HAP-1 (cell line): ENCODE data around the gene PNP.

Source experiments
- DNase-seq, 2 experiments: peaks; one replicate each; pipeline ENCODE4 v3.0.0-alpha.2; 2016 to 2020; ENCODE audit warnings: low spot score in 2 of 2
- H3K27me3 ChIP-seq: fragments of 250-450 bp; sonication (Bioruptor Pico); 2 replicates; pipeline ENCODE4 v1.5.1; 2020; ENCODE audit warnings: low read depth, mild to moderate bottlenecking, moderate library complexity
- H3K36me3 ChIP-seq: fragments of 250-450 bp; sonication (Bioruptor Pico); replicated peaks from 2 replicates; pipeline ENCODE4 v1.5.1; 2020; ENCODE audit warnings: mild to moderate bottlenecking
- H3K4me1 ChIP-seq: fragments of 250-450 bp; sonication (Bioruptor Pico); 2 replicates; pipeline ENCODE4 v1.5.1; 2020; ENCODE audit warnings: mild to moderate bottlenecking
- H3K4me3 ChIP-seq: fragments of 250-450 bp; sonication (Bioruptor Pico); 2 replicates; pipeline ENCODE4 v1.5.1; 2020; ENCODE audit warnings: mild to moderate bottlenecking, moderate library complexity
- H3K9me3 ChIP-seq: fragments of 250-450 bp; sonication (Bioruptor Pico); 2 replicates; pipeline ENCODE4 v1.5.1; 2020; ENCODE audit warnings: mild to moderate bottlenecking, moderate library complexity
- in situ Hi-C: fragments of 300-500 bp; cut with MboI; formaldehyde crosslinking; loops from 3 replicates; pipeline ENCODE4 v1.14.3; 2020; ENCODE audit warnings: low sequenced_read_pairs, inconsistent platforms, mixed read lengths

PNP gene

DNA sequence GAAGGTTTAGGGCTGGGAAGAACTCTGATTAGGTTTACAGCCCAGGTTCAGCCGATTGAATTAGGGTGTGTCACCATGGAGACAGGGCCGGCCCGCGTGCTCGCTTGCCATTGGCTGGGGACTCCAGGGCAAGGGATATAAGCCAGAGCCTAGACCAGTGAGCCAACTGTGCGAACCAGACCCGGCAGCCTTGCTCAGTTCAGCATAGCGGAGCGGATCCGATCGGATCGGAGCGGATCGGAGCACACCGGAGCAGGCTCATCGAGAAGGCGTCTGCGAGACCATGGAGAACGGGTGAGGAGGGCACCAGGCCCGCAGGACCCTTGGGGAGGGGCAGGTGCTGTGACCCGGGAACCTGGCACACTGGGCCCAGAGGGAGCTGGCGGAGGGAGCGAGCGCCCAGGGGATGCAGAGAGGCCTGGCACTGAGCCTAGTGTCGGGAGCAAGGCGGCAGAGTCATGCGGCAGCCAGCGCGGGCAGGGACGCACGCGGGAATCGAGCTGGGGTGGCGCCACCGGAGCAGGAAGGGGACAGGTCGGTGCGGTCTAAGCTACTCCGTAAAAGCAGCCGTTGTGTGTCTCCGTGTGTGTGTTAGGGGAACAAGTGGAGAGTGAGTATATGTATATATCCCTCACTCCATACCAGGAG, at the start of gene PNP:
Gene PNP, plus strand, starts transcription at position 165 of the 648 bp plus-strand sequence. Its CDS starts 119 bp downstream, at position 284.
- no peaks in the 10 kb centered on the region; the same call in none of the 2 replicates for H3K4me1 ChIP-seq
- peak; percentile 93 to 94 for DNase-seq
- H3K27me3 ChIP-seq, result no peaks in the 10 kb centered on the region; the same call in 1 of the 2 replicates
- peak within 1 kb of the TSS; percentile 96 for H3K4me3 ChIP-seq
- H3K36me3 ChIP-seq, result peaks cover 29% of the 10 kb centered on the region
- H3K9me3 ChIP-seq, result no peaks in the 10 kb centered on the region
- in situ Hi-C loops, result no loop called here

DNA sequence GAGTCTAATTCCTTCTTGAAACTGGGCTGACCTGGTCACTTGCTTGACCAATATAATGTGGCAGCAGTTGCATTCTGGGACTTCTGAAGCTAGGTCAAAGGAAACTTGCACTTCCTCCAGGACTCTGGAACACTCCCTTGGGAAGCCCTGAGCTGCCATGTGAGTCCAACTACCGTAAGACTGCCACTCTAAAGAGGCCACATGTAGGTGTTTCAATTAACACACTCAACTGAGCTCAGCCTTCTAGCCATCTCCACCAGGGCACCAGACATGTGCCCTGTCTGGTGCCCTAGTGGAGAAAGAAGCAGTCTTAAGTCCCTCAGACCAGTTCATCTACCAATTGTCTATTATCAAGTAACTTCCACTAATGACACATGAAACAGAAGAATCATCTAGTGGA, 49.8 kb upstream of the PNP start:
- peaks cover 22% of the 10 kb centered on the region for H3K4me1 ChIP-seq
- in situ Hi-C loops, result loop anchor here (5.0 kb wide), 1 partner anchor 33 kb away; the partner anchor contains the start of gene OSGEP
- H3K4me3 ChIP-seq, result no peak overlapping the region
- no peaks in the 10 kb centered on the region for H3K9me3 ChIP-seq
- DNase-seq, result no peak
- no peaks in the 10 kb centered on the region for H3K36me3 ChIP-seq
- H3K27me3 ChIP-seq, result no peaks in the 10 kb centered on the region

GRCh38 chr14:20421267-20421666, 47.9 kb upstream of the PNP start:
- in situ Hi-C loops, result no loop called here
- no peak overlapping the region for H3K4me3 ChIP-seq
- no peaks in the 10 kb centered on the region for H3K36me3 ChIP-seq
- peaks cover 19% of the 10 kb centered on the region for H3K4me1 ChIP-seq
- no peaks in the 10 kb centered on the region for H3K27me3 ChIP-seq
- DNase-seq, result peak in 1 of 2 experiments; percentile 31
- H3K9me3 ChIP-seq, result no peaks in the 10 kb centered on the region

- Histone ChIP-seq H3K36me3 (no peaks in the 10 kb centered on the region), H3K4me3 (no peak overlapping the region), H3K4me1 (peaks cover 19% of the 10 kb centered on the region), H3K27me3 (no peaks in the 10 kb centered on the region), H3K9me3 (no peaks in the 10 kb centered on the region)
- in situ Hi-C loops, result no loop called here
- DNase-seq, result no peak
Measured at GRCh38 chr14:20422886-20423285, 46.3 kb upstream of the PNP start.

GRCh38 chr14:20424851-20425250, 44.4 kb upstream of the PNP start:
- no peak overlapping the region for H3K4me3 ChIP-seq
- no peaks in the 10 kb centered on the region for H3K9me3 ChIP-seq
- no peaks in the 10 kb centered on the region for H3K27me3 ChIP-seq
- no peaks in the 10 kb centered on the region for H3K36me3 ChIP-seq
- in situ Hi-C loops, result no loop called here
- peaks cover 19% of the 10 kb centered on the region for H3K4me1 ChIP-seq
- DNase-seq, result no peak

DNA sequence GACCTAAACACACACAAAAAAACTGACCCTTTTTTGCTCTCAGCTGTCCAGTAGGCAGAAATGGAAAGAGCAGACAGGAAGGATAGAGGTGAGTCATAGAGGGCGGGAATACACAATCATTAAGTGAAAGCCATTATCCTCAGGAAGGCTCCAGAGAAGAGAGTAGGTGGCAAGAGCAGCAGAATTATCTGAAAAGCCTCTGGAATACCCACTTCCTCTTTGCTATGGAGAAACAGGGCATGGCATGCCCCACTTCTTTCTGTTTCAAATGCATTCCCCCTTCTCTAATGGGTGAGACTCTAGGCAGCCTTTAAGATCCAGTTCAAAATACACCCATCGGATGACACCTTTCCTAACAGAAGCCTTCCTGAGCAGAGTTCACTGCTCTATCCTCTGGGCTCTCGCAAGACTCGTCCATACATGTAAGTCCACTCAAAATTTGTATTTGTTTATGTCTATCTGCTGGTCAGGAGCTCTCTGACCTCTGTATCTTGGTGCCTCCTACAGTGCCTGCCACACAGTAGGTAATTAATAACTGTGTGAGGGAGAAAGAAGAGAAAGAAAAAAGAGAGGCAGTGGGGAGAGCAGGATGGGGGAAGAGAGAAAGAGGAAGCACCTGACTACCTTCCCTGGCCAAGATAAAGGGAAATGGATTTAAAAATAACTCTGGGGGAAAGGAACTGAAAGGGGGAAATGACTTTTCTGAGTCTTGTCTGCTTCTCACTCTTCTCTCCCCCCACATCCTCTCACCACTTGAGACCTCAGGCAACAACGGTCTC, 41.8 kb upstream of the PNP start:
- H3K4me1 ChIP-seq, result peaks cover 6% of the 10 kb centered on the region
- no peaks in the 10 kb centered on the region for H3K36me3 ChIP-seq
- H3K27me3 ChIP-seq, result no peaks in the 10 kb centered on the region
- no peak overlapping the region for H3K4me3 ChIP-seq
- DNase-seq, result no peak
- H3K9me3 ChIP-seq, result no peaks in the 10 kb centered on the region
- in situ Hi-C loops, result no loop called here

- H3K36me3 ChIP-seq, result no peaks in the 10 kb centered on the region
- H3K9me3 ChIP-seq, result no peaks in the 10 kb centered on the region
- H3K4me1 ChIP-seq, result peaks cover 2% of the 10 kb centered on the region
- DNase-seq, result no peak
- no peaks in the 10 kb centered on the region for H3K27me3 ChIP-seq
- no peak overlapping the region for H3K4me3 ChIP-seq
- in situ Hi-C loops, result no loop called here
Measured at GRCh38 chr14:20428010-20428365, 41.2 kb upstream of the PNP start.

DNA sequence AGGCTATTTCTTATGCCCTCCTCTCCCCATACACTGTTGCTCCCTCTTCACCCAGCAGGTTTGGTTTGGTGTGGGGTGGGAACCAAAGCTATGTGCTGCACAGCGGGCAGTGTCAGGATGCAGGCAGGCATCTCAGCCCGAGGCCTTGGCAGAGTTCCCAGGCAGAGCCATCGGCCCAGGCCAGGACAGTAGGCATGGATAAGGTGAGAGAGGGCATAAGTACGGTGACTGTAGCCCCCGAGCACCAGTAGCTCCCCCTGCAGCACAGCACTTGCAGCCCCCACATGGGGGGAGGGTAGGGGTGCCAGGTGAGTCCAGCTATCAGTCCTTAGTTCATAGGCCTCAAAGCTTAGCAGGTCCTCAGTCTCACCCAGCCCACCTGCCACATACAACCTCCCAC, 40.4 kb upstream of the PNP start:
- in situ Hi-C loops, result no loop called here
- H3K4me1 ChIP-seq, result no peaks in the 10 kb centered on the region
- DNase-seq, result no peak

DNA sequence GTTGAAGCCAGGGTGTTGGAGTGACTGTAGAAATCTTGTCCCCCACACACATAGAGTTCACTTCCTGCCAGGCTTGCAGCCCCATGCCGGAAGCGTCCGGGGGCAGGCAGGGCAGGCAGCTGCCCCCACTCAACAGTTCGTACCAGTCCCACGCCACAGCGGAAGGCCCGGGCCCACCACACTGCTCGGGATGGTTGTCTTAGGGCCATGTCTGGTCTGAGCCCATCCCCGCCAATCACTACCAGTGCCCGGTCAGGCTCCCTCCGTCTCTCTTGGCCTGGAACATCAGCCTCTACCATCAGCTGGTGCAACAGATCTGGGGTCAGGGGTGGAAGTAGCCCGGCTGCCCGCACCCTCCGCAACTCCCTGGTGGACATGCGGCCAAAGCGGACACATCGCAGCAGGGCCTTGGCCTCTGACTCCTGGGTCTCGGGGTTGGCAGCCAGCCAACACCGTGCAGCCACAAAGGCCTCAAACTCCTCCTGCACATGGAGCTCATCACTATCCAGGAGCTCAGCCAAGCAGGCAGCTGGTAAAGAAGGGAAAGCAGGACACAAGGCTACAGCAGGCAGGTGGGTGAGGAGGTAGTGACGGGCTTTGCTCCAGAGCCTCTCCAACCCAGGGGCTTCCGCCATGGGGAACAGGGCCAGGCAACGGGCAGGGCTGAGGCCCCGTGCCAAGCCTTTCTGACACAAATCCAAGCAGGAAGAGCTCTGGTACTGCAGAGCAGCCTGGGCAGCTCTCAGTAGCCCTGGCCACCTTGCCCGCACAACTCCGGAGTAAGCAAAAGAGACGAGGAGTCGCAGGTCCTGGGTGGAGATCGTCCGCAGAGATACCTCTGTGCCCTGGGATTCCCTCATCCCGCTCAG, 39.2 kb upstream of the PNP start:
- in situ Hi-C loops, result no loop called here
- H3K27me3 ChIP-seq, result no peaks in the 10 kb centered on the region
- H3K36me3 ChIP-seq, result no peaks in the 10 kb centered on the region
- no peak for DNase-seq
- no peaks in the 10 kb centered on the region for H3K4me1 ChIP-seq
- no peaks in the 10 kb centered on the region for H3K9me3 ChIP-seq
- no peak overlapping the region for H3K4me3 ChIP-seq

More for the DNA sequence above, 40.4 kb upstream of the PNP start:
- no peaks in the 10 kb centered on the region for H3K27me3 ChIP-seq
- H3K9me3 ChIP-seq, result no peaks in the 10 kb centered on the region
- no peak overlapping the region for H3K4me3 ChIP-seq
- H3K36me3 ChIP-seq, result no peaks in the 10 kb centered on the region

GRCh38 chr14:20434701-20435581, 34.3 kb upstream of the PNP start:
- H3K4me3 ChIP-seq, result no peak overlapping the region
- no peak for DNase-seq
- no peaks in the 10 kb centered on the region for H3K4me1 ChIP-seq
- no peaks in the 10 kb centered on the region for H3K9me3 ChIP-seq
- no peaks in the 10 kb centered on the region for H3K27me3 ChIP-seq
- in situ Hi-C loops, result no loop called here
- no peaks in the 10 kb centered on the region for H3K36me3 ChIP-seq

GRCh38 chr14:20435582-20436362, 33.4 kb upstream of the PNP start, which contains the start of gene KLHL33:
Gene KLHL33 (minus strand): TSS chr14:20436166. CDS start chr14:20435811, 355 bp downstream.
- Histone ChIP-seq H3K36me3 (no peaks in the 10 kb centered on the region), H3K4me1 (no peaks in the 10 kb centered on the region), H3K27me3 (no peaks in the 10 kb centered on the region), H3K9me3 (no peaks in the 10 kb centered on the region), H3K4me3 (no peak within 1 kb of the TSS)
- in situ Hi-C loops, result no loop called here
- no peak for DNase-seq

DNA sequence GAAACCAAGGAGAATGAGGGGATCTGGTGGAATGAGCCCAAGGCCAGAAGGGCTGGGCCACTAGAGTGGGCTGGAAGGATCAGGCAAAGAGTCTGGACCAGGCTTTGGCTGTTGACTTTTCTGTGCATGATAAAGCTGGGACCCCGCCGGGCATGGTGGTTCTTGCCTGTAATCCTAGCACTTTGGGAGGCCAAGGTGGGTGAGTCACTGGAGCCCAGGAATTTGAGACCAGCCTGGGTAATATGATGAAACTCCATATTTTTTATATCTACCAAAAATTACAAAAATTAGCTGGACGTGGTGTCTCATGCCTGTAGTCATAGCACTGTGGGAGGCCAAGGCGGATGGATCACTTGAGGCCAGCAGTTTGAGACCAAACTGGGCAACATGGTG, 32.8 kb upstream of the PNP start:
- in situ Hi-C loops, result no loop called here

More for the DNA sequence above, 32.8 kb upstream of the PNP start:
- no peaks in the 10 kb centered on the region for H3K36me3 ChIP-seq
- H3K4me3 ChIP-seq, result no peak overlapping the region
- no peaks in the 10 kb centered on the region for H3K27me3 ChIP-seq
- no peaks in the 10 kb centered on the region for H3K4me1 ChIP-seq
- H3K9me3 ChIP-seq, result no peaks in the 10 kb centered on the region
- DNase-seq, result no peak
